Nephron (organoid): ENCODE data around the gene DHX58.
A peak's percentile ranks its signal among the peaks of the same experiment; 100 is the strongest.

ENCODE experiments used
- H3K27ac Mint-ChIP-seq, 3 experiments: 2 replicates each; pipeline ENCODE4 v1.8.0; 2020; ENCODE audit warnings: mixed read lengths in 3 of 3, mild to moderate bottlenecking in 2 of 3, moderate library complexity in 1 of 3
- H3K27me3 Mint-ChIP-seq: 2 replicates; pipeline ENCODE4 v1.8.0; 2021; ENCODE audit warnings: low read depth, mild to moderate bottlenecking, moderate library complexity, mixed read lengths
- H3K36me3 Mint-ChIP-seq: 2 replicates; pipeline ENCODE4 v1.8.0; 2020; ENCODE audit warnings: low read depth, mixed read lengths
- H3K4me1 Mint-ChIP-seq: 2 replicates; pipeline ENCODE4 v1.8.0; 2020; ENCODE audit warnings: mixed read lengths
- H3K4me3 Mint-ChIP-seq, 3 experiments: 2 replicates each; pipeline ENCODE4 v1.8.0; 2020; ENCODE audit warnings: mild to moderate bottlenecking in 3 of 3, mixed read lengths in 3 of 3, moderate library complexity in 2 of 3
- H3K9me3 Mint-ChIP-seq: 2 replicates; pipeline ENCODE4 v1.8.0; 2020; ENCODE audit warnings: mixed read lengths
- CTCF ChIP-seq, 3 experiments: fragments of 200-600 bp; sonication (generic); IDR thresholded peaks; one replicate each; pipeline ENCODE4 v1.5.0; 2021; ENCODE audit warnings: antibody characterized with exemption in 3 of 3; ENCODE audit not compliant: unreplicated experiment in 3 of 3

Gene DHX58

GRCh38 chr17:42126836-42127235, 14.3 kb upstream of the DHX58 start:
- no peaks in the 10 kb centered on the region for H3K27me3 Mint-ChIP-seq
- peaks cover 10% of the 10 kb centered on the region for H3K4me1 Mint-ChIP-seq
- H3K9me3 Mint-ChIP-seq = no peaks in the 10 kb centered on the region
- peaks cover 60% of the 10 kb centered on the region for H3K36me3 Mint-ChIP-seq
- H3K27ac Mint-ChIP-seq = no peak overlapping the region
- no peak for TF ChIP-seq CTCF (IDR thresholded peaks at IDR 0.05; ENCODE audit: unreplicated experiment in 3 of 3)
- H3K4me3 Mint-ChIP-seq = no peak overlapping the region

- no peaks in the 10 kb centered on the region for H3K9me3 Mint-ChIP-seq
- H3K27ac Mint-ChIP-seq = no peak overlapping the region
- H3K4me3 Mint-ChIP-seq = no peak overlapping the region
- TF ChIP-seq CTCF (IDR thresholded peaks at IDR 0.05; ENCODE audit: unreplicated experiment in 3 of 3) = no peak
- H3K27me3 Mint-ChIP-seq = no peaks in the 10 kb centered on the region
- H3K4me1 Mint-ChIP-seq = peaks cover 13% of the 10 kb centered on the region
- peaks cover 52% of the 10 kb centered on the region for H3K36me3 Mint-ChIP-seq
Measured at GRCh38 chr17:42125565-42125964, 13.1 kb upstream of the DHX58 start.

DNA sequence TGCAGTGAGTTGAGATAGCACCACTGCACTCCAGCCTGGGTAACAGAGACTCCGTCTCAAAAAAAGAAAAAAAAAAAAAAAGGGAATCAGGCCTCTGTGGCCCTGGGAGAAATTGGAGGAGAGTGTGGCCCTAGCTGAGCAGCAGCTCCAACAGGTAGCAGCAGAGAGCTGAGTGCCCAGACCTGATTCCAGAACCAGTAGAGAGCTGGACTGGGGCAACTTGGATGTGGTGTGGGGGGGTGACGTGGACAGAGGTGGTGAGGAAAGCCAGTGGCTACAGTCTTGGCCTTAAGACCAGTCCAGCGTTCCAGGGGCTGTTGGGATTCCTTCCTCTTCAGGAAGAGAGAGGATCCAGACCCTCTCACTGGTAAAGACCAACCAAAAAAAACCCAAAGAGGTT, 11.7 kb upstream of the DHX58 start:
- Mint-ChIP-seq H3K4me3 (no peak overlapping the region), H3K9me3 (no peaks in the 10 kb centered on the region), H3K4me1 (peaks cover 17% of the 10 kb centered on the region), H3K27ac (no peak overlapping the region), H3K36me3 (peaks cover 43% of the 10 kb centered on the region), H3K27me3 (no peaks in the 10 kb centered on the region)
- no peak for TF ChIP-seq CTCF (IDR thresholded peaks at IDR 0.05; ENCODE audit: unreplicated experiment in 3 of 3)

DNA sequence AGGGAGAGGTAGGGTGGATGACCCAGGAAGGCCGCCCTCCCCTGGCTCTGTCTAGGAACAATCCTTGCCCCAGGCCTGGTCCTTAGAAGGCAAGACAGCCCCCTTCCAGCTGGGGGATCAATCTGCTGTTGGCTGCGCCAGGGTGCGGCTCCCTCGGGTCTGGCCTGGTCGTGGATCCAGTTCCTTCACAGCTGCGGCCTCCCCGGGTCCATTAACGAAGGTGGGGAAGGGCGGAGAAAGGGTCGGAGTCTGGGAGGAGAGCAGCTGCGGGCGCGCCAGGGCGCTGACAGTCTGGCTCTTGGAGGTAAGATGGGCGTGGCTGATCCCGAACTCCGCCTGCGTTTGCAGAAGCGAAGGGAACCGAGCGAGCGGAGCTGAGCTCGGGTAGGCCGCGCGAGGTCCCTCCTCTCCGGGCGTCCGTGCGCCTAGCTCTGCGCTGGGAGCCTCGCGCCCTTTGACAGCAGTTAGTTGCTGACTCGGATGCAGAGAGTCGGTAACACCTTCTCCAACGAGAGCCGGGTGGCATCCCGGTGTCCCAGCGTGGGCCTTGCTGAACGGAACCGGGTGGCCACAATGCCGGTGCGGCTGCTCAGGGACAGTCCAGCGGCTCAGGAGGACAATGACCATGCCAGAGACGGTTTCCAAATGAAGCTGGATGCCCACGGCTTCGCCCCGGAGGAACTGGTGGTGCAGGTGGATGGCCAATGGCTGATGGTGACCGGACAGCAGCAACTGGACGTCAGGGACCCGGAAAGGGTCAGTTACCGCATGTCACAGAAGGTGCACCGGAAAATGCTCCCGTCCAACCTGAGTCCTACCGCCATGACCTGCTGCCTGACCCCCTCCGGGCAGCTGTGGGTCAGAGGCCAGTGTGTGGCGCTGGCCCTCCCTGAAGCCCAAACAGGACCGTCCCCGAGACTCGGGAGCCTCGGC, 10.1 kb upstream of the DHX58 start, which contains the start of gene HSPB9:
TSS of gene HSPB9 (plus strand) at position 434 of the 933 bp plus-strand sequence. CDS start at position 481, 47 bp downstream.
- Mint-ChIP-seq H3K27me3 (no peaks in the 10 kb centered on the region), H3K4me1 (peaks cover 22% of the 10 kb centered on the region), H3K27ac (peak within 1 kb of the TSS; percentile 33 to 82 (median 82)), H3K9me3 (no peaks in the 10 kb centered on the region), H3K4me3 (peak within 1 kb of the TSS; percentile 79 to 84 (median 83)), H3K36me3 (peaks cover 35% of the 10 kb centered on the region)
- TF ChIP-seq CTCF (IDR thresholded peaks at IDR 0.05; ENCODE audit: unreplicated experiment in 3 of 3) = no peak

GRCh38 chr17:42120770-42121769, 8.6 kb upstream of the DHX58 start, which contains the start of gene KAT2A:
KAT2A (minus strand) TSS chr17:42121367; CDS start chr17:42121304, 63 bp downstream.
- Mint-ChIP-seq H3K36me3 (peaks cover 29% of the 10 kb centered on the region), H3K27me3 (no peaks in the 10 kb centered on the region), H3K27ac (peak within 1 kb of the TSS; percentile 33 to 82 (median 82)), H3K4me3 (peak within 1 kb of the TSS; percentile 79 to 84 (median 83)), H3K4me1 (peaks cover 28% of the 10 kb centered on the region), H3K9me3 (no peaks in the 10 kb centered on the region)
- TF ChIP-seq CTCF (IDR thresholded peaks at IDR 0.05; ENCODE audit: unreplicated experiment in 3 of 3) = no peak
